ENCODE results near the gene ISY1. TPM values are rescaled to one million over a fixed set of nuclear protein-coding genes. Genes with fewer than 3 reads are reported as not detected.
"Not testable (repeated sequence)": the region's sequence is repeated elsewhere in the genome, so short reads cannot be mapped to it uniquely, and the experiment has no call there.

Gene ISY1
- total RNA-seq, 1 donor from 2014 or later = 47.2 TPM

- DNase-seq (ENCODE audit: low read depth, low spot score) = not testable (repeated sequence)
These were observed 72.6 kb downstream of the ISY1 start for GRCh38 chr3:129088312-129088711.

DNA sequence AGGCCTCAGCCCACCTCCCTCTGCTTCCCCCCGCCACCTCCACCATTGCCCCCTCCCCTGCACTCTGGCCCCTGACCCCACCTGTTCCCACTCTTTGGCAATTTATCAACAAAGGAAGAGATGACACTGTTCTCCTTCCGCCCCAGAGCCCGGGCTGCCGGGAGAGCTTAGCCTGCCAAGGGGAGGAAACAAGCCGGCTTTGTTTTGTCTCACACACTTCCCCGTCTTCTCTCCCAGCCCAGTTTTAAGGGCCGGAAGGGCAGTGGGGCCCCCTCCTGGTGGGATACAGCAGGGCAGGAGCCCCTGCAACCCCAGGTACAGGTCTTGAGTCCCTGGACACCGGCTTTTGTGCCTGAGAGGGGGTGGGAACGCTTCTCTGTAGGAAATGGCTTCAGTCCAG lies 73.0 kb downstream of the ISY1 start:
- not testable (repeated sequence) for DNase-seq (ENCODE audit: low read depth, low spot score)

DNA sequence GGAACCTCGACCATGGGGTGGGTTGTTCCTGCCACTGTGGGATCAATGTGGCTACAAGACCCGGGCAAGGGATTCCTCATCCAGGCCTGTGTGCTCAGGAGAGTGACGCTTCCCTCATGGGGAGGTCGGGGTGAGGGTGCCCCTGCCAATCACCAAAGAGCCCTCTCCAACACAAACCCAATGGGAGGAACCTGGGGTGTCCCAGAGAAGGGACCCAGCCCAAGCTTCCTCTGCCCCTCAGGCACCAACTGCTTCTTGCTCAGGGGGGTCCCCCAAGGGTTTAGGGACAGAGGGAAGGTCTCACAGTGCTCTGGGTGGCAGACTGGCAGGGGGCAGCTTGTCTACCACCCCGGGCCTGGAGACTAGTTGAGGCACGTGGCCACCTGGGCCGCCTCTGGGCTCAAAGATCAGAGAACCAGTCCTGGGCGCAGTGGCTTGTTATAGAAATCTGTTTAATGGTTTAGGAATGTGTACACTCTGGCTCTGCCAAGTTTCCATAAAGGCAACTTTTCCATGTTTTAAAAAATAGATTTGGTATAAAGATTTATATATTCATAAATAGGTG lies 73.6 kb downstream of the ISY1 start:
- DNase-seq (ENCODE audit: low read depth, low spot score) = no peak

GRCh38 chr3:129085818-129086217 lies 75.0 kb downstream of the ISY1 start:
- DNase-seq (ENCODE audit: low read depth, low spot score) = no peak

- no peak for DNase-seq (ENCODE audit: low read depth, low spot score)
These were observed 75.6 kb downstream of the ISY1 start for GRCh38 chr3:129085165-129085715.

- no peak for DNase-seq (ENCODE audit: low read depth, low spot score)
These were observed 76.4 kb downstream of the ISY1 start for GRCh38 chr3:129084501-129084900.

- no peak for DNase-seq (ENCODE audit: low read depth, low spot score)
These were observed 78.8 kb downstream of the ISY1 start for GRCh38 chr3:129082026-129082425.

DNA sequence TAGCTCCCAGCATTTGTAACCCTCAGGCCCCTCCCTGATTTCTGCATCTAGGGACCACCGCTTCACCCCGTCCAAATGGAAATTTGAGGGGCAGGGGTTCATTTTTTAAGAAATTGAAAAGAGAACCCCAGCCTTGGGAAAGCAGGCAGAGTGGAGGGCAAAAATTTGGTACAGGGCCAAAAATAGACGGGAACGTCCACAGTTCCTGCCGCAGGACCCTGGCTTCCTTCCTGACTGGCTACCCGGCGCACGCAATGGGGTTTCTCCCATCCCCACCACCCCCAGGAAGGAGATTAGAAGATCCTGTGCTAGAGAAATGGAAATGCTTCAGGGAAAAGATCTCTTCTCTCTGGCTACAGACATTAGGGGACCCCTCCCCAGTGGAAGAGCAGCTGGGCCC lies 79.4 kb downstream of the ISY1 start:
- no peak for DNase-seq (ENCODE audit: low read depth, low spot score)

DNA sequence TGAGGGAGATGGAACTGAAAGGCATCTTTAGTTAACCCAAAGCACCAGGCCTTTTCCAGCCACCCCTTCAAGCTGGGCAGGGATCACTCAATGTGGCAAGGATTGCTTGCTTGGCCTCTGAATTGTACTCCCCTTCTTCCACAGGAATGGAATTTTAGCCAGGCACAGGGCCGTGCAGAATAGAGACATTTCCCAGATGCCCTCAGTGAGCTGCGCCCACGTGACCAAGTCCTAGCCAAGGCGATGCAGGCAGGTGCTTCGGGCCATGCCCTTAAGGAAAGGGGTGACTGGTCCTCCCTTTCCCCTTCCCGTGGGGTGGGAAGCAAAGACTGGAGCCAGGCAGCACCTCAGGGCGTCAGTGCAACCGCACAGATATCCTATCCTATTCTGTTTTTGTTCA lies 82.4 kb downstream of the ISY1 start:
- DNase-seq (ENCODE audit: low read depth, low spot score) = no peak

Other genes starting within 250 kb of the ISY1 start
- 0.04 and 0.07 TPM in 2 replicates for gene CFAP92, start 167.0 kb downstream of the ISY1 start, total RNA-seq
- 0.25 and 0.26 TPM in 2 replicates for gene EFCC1, start 159.8 kb downstream of the ISY1 start, total RNA-seq
- gene GP9, start 100.3 kb downstream of the ISY1 start, total RNA-seq = not detected in 2 replicates
- 27.7 and 29.4 TPM in 2 replicates for gene RAB43, start 39.3 kb downstream of the ISY1 start, total RNA-seq
- 223 and 313 TPM in 2 replicates for gene CNBP, start 22.8 kb upstream of the ISY1 start, total RNA-seq
- 247 and 274 TPM in 2 replicates for gene COPG1, start 88.5 kb upstream of the ISY1 start, total RNA-seq
- 27.9 and 35.6 TPM in 2 replicates for gene HMCES, start 117.8 kb upstream of the ISY1 start, total RNA-seq

All from pulmonary artery endothelial cell (primary cell).